Stomach (tissue), 4 donors: ENCODE measurements around the gene KRTAP10-9.

ENCODE experiments used
- EP300 ChIP-seq: sonication (generic); formaldehyde crosslinking; IDR thresholded peaks from one replicate; pipeline ENCODE4 v1.6.1; 2017; ENCODE audit warnings: antibody characterized with exemption
- POLR2AphosphoS5 ChIP-seq, 3 donors: sonication (generic); formaldehyde crosslinking; IDR thresholded peaks; one replicate each; pipeline ENCODE4 v1.6.1; 2016; ENCODE audit warnings: antibody characterized with exemption in 3 of 3
- TF ChIP-seq, protein P1 (sequence below), 7 experiments: fragments of 450-650 bp in 4 of 7; fragments of 200-600 bp in 3 of 7; sonication (generic) in 3 of 7; IDR thresholded peaks; one replicate each; pipeline ENCODE4 v1.5.1; 2016 to 2019; ENCODE audit warnings: antibody characterized with exemption in 7 of 7, control low read depth in 2 of 7, mild to moderate bottlenecking in 1 of 7

DNA sequence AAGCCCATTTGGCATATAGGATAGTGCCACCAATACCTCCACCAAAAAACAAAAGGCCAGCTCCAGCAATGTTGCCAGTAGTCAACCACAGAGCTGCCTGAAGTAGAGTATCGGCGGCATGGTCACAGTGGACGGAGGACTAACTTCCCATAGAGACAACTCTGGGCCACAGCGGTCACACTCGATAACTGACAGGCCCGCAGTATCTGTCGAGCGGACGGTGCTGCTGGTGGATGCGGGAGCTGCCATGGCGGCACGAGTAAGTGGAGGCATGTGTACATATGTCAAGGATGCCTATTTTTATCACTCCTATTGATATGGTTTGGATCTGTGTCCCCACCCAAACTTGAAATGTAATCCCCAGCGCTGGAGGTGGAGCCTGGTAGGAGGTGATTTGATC is 51.0 kb downstream of the KRTAP10-9 start:
- TF ChIP-seq, protein P1, sequence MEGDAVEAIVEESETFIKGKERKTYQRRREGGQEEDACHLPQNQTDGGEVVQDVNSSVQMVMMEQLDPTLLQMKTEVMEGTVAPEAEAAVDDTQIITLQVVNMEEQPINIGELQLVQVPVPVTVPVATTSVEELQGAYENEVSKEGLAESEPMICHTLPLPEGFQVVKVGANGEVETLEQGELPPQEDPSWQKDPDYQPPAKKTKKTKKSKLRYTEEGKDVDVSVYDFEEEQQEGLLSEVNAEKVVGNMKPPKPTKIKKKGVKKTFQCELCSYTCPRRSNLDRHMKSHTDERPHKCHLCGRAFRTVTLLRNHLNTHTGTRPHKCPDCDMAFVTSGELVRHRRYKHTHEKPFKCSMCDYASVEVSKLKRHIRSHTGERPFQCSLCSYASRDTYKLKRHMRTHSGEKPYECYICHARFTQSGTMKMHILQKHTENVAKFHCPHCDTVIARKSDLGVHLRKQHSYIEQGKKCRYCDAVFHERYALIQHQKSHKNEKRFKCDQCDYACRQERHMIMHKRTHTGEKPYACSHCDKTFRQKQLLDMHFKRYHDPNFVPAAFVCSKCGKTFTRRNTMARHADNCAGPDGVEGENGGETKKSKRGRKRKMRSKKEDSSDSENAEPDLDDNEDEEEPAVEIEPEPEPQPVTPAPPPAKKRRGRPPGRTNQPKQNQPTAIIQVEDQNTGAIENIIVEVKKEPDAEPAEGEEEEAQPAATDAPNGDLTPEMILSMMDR (IDR thresholded peaks at IDR 0.05) = no peak
- no peak for TF ChIP-seq POLR2AphosphoS5 (IDR thresholded peaks at IDR 0.05)
- TF ChIP-seq EP300 = no peak
